Hematopoietic multipotent progenitor cell treated with erythropoietin and hydrocortisone succinate and interleukin-3 and kit ligand, for 6 days (in vitro differentiated cells): Measurements from ENCODE around the gene ADCY9.
"Not testable (repeated sequence)": the region's sequence is repeated elsewhere in the genome, so short reads cannot be mapped to it uniquely, and the experiment has no call there.

Experiments
- DNase-seq: peaks from one replicate; pipeline ENCODE4 v3.0.0-alpha.2; 2015

ADCY9 gene

DNA sequence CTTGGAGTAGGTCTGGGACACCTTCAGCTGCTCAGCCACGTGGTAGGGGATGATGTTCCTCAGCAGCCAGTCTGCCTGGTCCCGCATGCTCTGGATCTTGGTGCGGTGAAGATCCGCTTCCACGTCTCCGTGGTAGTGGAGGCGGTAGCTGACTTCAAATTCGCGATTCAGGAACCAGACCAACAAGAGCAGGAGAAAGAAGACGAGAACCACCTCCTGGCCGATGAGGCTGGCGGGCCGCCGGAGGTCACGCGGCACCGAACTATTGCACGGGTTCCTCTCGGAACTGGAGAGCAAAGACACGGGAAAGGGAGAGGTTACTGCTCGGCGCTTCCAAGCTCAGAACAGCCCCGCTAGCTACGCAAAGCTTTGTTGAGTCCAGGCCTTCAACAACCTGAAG lies 149.6 kb downstream of the ADCY9 start:
- DNase-seq = no peak

DNA sequence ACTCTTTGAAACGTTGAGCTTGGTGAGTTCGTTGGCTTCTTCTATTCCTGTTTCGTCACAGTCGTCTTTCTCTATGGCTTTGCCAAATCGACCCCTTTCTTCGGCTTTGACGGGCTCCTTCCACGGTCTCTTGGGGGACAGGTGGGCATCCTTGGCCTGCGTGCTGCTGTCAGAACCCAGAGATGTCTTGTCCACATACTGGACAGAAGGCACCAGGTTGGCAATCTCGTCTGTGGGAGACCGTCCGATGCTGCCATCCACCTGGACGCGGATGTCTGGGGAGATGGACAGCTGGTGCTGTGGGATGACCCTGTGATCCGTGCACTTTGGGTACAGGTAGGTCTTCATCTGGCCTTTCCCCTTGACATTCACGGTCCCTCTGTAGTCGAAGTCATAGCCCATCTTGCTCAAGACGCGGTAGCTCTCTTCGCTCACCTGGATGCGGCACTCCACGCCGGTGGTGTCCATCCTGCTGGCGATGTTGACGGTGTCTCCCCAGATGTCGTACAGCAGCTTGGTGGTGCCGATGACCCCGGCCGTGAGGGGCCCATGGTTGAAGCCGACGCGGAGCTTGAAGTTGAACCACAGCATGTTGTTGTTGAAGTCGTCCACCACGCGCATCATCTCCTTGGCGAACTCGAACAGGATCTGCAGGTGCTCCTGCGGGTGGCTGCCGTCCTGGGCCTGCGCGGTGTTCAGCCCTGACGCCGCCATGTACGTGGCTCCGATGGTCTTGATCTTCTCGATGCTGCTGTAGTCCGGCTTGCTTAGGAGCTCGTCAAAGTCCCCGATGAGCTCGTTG lies 150.3 kb downstream of the ADCY9 start:
- no peak for DNase-seq

DNA sequence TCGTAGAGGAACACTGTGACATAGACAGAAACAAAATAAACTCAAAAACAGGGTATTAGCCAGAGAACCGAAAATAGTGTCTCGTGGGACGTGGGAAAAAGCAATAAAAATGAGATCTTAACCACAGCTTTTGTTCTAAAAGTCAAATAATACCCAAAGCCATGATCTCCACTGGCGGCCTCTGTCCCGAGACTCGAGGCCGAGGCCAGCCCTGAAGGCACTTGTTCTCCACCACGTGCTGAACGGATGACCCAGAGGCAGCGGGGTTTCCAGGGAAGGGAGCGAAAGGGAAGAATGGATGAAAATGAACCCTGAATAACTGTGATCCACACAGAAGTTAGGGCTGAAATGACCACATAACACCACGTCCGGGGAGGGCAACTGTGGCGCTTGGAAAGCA lies 150.9 kb downstream of the ADCY9 start:
- DNase-seq = no peak

DNA sequence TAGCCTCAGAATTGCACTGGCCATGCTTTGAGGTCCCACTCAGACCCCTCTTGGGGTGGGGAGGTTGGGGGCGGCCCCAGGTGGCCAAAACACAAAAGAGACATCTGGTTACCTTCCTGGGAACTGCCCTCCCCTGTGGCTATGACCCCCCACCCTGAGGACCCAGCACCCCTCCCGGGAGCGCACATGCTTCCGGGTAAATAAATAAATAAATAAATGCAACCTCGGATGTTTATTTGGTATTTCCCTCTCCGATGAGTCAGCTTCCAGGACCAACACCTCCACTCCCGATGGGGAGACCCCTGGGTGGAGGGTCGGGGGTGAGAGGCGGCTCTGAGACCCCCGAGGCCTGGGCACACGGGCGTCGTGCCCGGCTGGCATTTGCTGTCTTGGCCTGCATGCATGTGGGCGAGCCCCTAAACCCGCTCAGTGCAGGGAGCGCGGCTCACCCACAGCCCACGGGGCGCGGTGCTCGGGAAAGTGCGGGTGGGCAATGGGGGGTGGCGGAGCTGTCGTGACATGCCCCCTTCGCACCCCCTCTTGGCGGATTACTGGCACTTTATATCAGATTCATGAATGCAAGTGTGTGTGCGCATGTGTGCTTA lies 151.5 kb downstream of the ADCY9 start:
- no peak for DNase-seq

DNA sequence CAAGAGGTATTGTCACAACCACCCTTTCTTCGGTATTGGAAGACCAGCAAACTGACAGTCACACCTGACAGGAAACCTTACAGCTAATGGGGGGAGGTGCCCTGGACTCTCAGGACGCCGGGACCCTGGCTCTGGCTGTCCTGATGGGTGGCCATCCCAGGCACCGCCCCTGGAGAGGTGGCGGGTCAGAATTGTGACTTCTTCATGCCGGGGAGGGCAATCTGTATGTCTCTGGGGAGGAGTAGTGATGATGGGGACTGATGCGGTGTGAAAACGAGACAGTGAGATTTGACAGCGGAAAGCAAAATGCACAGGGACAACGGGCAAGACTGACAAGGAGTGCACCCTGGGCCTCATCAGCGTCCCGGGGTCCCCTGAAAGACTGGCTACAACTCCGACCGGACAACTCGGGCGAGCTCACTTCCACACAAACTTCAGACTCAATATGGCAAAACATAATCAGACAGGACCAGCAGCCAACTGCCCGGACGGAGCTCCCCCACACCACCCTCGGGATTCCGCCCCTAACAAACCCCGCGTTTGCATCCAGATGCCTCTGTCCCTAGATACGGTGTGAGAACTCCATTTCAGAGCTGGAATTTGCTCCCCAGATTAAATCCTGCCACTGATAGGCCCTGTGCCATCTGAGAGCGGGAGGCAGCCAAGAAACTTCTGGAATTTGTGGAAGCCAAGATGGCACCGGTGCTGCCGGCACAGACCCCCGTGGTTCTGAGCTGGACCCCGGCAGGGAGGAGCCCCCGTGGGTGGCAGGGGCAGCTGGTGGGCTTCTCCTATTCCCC lies 152.2 kb downstream of the ADCY9 start:
- no peak for DNase-seq

DNA sequence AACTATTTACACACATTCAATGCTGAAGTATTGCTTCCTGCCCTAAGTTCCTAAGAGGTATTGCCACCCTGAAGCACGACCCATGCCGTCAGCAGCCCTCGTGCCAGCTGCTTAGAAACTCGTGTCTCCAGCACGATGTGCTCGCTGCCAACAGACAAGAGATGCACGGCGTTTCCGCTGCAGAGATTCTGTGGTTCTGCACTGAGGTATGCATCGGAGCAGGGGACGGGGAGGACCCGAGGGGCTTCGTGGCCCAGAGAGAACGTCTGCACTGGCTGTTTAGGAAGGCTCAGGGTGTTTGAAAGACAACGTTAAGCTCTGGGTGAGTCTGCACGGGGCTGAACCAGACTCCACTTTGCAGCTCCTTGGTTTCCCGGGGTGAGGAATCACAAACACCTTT lies 153.0 kb downstream of the ADCY9 start:
- no peak for DNase-seq

DNA sequence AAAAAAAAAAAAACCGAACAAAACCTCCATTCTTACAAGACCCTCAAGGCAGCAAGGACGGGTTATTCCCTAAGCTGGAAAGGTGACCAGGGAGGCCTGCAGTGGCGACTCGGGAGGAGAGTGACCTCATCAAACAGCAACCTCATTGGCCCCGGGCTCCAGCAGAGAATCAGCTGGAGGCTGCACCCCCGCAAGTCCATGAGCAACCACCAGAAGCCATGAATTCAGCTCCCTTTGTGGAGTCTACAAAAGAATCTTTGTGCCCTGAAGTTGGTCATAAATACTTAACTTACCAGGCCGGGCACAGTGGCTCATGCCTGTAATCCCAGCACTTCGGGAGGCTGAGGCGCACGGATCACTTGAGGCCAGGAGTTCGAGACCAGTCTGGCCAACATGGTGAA lies 154.8 kb downstream of the ADCY9 start:
- DNase-seq = no peak

DNA sequence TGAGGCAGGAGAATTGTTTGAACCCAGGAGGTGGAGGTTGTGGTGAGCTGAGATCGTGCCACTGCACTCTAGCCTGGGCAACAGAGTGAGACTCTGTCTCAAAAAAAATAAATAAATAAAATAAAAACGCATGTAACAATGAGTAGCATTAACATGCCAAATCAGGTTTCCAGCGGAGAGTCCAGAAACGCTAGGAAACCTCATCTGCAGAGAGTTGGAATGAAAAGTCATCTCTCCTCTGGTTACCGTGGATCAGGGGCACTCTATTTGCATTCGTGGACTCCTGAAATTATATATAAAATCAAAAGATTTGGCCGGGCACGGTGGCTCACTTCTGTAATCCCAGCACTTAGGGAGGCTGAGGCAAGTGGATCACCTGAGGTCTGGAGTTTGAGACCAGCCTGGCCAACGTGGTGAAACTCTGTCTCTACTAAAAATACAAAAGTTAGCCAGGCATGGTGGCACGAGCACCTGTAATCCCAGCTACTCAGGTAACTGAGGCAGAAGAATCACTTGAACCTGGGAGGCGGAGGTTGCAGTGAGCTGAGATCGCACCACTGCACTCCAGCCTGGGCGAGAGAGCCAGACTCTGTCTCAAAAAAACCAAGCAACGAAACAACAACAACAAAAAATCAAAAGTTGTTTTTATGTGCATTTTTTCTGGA lies 156.2 kb downstream of the ADCY9 start:
- not testable (repeated sequence) for DNase-seq

DNA sequence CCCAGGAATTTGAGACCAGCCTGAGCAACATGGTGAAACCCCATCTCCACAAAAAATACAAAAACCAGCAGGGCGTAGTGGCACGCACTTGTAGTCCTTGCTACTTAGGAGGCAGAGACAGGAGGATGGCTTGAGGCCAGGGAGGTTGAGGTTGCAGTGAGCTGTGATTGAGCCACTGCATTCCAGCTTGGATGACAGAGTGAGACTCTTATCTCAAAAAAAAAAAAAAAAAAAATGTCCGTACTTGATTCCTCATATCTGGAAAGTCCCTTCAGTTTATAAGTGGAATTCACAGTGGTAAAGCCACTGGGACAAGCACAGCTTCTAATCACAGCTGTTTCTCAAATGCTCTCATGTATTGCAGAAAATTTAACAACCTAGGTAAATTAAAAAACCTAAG lies 157.1 kb downstream of the ADCY9 start:
- no peak for DNase-seq

DNA sequence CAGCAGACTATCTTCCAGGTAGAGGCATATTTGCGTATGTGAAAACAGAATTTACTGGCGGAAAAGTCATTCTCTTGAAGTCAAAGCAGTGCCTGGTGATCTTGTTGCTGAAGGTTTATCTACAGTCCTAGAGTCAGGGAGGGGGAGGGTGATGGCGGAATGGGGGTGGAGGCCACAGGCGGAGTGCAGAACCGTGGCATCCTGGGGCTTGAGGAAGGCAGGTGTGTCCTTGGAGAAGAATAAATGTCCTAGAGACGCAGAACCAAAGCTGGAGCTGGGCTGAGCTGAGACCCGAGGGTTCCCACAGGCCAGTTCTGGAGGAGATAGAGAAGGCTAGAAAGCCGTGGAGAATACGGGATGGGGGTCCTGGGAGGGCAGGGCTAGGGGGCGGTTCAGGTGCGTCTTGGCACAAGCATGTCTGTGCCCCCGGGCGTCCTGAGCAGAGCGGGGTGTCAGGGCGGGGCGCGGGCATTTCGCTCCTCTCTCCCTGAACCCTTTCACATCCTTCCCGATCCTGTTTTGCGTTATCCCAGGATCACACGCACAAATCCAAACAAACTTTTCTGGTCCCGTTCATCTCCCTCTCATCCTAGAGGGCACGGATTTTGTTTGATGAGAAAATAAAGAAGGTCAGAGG lies 158.8 kb downstream of the ADCY9 start:
- no peak for DNase-seq

DNA sequence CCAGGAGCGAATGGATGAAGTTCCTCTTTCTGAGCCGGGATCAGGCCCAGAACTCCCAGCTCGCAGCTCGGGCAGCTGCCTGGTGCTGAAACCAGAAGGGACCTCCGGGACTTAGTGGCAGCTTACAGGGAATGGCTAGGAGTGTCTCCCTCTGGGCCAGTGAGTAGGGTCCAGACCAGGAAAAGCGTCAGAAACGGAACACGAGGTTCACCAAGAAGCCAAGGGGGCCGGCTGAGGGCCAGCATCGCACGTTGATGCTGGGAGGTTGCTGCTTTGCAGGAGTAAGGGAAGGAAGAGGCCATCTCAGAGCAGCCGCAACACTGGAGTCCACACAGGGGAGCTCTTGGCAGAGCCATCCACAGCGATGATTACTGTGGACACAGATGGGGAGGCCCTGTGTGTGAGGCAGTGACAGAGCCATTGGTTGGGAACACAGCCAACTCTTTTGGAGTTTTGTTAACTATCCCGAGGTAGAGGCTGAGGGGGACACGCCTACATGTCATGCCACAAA lies 161.8 kb downstream of the ADCY9 start:
- peak; percentile 25 for DNase-seq

DNA sequence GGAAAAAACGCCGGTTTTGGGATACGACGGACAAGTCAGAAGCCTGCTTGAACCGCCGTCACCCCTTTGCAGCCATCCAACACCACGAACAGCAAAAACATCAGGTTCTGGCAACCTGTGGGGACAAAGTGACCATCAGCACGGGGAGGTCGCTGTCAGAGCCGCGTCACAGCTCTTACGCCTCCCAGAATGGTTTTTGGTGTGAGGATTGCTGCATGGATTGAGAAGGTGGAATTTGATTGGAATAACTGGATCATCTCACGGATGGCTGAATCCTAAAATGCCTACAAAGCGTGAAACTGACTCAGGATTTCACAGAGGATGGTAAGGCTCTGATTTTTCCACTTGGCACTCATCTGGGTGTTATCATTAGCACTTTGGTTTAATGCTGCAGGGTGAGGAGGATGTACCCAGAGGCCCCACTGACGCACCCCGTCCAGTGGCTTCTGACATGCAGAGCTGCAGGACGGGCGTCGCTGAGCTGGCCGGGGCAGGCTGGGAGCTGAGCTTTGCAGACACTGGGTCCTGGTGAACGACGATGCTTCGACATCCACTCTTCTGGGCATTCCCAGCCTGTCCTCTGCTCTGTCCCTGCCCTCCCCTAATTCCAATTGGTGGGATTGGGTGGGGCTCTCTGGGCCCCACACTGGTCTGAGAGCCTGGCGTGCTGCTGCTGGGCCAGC lies 162.4 kb downstream of the ADCY9 start:
- DNase-seq = no peak

DNA sequence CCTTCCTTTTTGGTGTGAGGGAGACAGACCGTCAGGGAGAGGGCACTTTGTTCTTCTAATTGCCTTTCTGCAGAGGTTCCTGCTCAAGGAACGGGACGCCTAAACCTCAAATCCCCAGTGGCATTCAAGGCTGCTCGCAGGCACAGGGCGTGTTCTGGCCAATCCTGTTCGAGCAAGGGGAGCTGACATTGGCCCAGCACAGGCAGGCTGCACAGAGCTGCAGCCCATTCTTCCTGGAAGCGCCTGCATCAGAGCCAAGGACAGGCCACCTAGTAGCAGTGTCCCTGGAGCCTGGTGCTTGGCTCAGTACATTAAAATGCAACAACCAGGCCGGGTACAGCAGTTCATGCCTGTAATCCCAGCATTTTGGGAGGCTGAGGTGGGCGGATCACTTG lies 163.5 kb downstream of the ADCY9 start:
- no peak for DNase-seq

DNA sequence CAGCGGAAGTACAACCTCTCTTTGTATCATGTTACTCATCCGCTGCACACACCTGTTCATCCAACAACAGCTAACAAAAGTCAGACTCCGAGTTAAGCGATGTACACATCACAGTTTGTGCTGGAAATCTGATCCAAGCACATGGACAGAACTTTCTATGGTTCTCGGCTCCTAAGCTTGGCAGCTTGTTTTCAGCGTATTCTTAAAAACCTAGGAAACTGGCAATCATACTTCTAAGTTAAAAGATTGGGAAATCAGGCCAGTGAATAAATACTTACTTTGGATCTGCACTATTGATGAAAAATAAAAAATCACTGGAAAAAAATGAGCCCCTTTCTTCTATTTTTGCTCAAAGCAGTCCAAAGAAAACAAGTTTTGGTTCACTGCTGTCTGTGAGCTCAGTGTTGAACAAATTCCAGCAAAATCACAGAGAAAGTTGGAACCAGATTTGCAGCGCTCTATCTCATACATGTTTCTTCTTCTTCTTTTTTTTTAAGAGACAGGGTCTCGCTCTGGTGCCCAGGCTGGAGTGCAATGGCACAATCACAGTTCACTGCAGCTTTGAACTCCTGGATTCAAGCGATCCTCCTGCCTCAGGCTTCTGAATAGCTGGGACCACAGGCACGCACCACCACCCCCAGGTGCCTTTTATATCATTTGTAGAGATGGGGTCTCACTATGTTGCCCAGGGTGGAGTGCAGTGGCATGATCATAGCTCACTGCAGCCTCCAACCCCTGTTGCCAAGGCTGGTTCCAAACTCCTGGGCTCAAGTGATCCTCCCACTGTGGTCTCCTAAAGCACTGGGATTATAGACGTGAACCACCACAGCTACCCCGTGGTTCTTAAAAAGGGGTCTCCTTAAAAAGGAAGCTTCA lies 164.1 kb downstream of the ADCY9 start:
- no peak for DNase-seq

DNA sequence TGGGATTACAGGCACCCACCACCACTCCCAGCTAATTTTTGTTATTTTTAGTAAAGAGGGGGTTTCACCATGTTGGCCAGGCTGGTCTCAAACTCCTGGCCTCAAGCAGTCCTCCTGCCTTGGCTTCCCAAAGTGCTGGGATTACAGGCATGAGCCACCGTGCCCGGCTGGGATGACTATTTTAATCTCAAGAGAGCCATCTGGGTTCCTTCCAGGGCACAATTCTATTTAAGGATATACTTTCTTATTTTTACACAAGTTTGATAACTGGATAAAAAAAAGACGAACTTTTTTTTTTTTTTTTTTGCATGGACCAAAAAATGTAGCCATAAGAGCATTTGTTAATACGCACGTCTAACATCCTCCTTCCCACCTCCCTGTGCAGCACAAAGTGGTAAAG lies 164.9 kb downstream of the ADCY9 start:
- DNase-seq = not testable (repeated sequence)

DNA sequence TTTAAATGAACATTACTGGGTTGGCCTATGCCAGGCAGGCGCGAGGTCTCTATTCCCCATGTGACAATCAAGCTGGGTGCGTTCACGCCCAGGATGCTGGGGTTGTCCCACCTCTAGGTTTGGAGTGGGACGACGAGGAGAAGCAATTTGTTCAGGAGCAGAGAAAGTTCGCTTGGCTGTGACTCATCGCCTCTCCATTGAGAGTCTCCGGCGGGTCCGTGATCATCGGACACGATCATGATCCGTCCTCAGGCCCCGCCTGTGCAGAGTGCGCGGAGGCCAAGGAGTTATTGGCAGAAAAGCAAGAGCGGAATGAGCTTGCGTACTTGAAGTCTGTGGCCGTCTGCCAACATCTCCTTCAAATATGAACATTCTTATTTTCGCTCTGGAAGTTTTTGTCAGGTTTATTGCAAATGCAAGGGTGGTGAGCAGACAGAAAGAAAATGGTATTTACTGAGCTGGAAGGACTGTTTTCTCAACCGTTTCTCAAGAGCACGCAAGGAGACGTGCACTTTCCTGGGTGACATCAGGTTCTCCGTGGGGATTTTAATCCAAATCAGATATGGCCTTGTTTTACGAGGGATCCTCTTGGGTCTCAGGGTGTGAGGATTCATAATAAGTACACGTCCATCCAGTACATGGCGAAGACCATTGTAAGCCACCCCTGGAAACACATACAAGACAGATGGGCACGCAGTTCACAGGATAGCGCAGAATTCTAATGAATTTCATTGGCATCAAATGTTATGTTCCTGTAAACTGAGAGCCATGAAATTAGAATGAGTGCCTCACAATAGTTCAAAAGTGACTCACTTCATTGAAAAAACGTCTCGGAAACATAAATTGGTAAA lies 165.7 kb downstream of the ADCY9 start:
- no peak for DNase-seq

DNA sequence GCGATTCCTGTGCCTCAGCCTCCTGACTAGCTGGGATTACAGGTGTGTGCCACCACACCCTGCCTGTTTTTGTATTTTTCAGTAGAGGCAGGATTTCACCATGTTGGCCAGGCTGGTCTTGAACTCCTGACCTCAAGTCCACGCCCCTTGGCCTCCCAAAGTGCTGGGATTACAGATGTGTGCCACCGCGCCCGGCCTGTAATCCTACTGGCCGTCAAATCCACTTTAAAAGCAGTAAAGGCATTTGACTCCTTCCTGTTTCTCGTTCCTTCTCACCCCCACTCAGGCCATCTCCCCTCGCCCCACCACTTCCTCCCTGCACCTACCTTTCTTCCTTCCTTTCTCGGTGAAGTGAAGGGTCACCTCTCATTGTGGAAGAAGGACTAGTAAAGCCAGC lies 166.3 kb downstream of the ADCY9 start:
- DNase-seq = no peak

DNA sequence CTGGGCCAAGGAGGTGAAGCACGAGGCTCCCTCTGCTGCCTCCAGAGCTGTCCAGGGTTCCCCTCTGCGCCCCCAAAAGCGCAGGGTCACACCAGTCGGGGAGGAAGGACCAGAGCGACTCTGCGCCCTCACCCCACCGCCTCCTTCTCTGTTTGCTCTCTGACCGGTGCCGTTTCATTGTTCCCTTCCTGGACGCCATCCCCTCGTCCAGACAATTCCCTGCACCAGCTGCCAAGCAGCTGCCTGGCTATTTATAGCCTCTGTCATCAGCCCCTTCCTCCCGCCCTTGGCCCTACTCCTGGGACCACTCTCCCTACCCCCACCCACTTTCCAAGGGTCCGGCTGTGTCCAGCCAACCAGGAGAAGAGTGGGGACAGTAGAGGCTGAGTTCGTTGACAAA lies 167.0 kb downstream of the ADCY9 start:
- DNase-seq = no peak

DNA sequence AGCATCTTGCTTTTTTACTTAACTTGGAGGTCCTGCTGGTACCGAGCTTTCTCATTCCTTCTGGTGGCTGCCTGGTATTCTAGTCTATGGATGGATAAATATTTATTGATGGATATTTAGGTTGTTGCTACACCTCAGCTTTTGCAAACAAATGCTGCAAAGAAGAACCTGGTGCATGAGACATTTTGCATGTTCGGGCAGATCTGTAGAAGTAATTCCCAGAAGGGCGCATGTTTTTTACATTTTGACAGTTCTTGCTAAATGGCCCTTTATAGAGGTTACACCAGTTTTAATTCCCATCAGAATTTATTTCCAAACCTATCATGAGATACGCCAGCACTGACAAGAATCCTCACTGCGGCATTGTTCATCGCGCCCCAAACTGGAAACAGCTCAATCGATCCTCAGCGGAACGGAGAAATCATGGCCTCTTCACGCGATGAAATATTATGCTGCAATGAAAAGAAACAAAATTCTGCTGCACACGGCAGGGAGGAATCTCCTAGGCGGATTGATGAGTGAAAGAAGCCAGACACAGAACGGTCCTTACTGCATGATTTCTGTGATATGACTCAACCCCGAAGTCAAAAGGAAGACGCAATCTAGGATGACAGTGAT lies 167.8 kb downstream of the ADCY9 start:
- no peak for DNase-seq
